SK-N-SH (cell line): Measurements from ENCODE around the gene CITED1. TPM values are rescaled to one million over a fixed set of nuclear protein-coding genes. Genes with fewer than 3 reads are reported as not detected.

Source experiments
- CTCF ChIA-PET: fragments of 300-600, 350-600 bp; formaldehyde crosslinking; extraction: SDS; loops from one replicate; lab custom pipeline; 2021; lab: Yijun Ruan, JAX
- POLR2A ChIA-PET: fragments of 350-600 bp; sonication (Branson Sonifier 250); formaldehyde crosslinking; extraction: SDS; loops from one replicate; lab custom pipeline; 2020; ENCODE audit warnings: antibody characterized with exemption, inconsistent platforms; lab: Yijun Ruan, JAX
- DNase-seq: peaks from one replicate; pipeline ENCODE4 v3.0.0; 2012
- H2AFZ ChIP-seq: fragments of 200-600 bp; sonication (generic); 2 replicates; pipeline ENCODE4 v1.8.1; 2016; ENCODE audit warnings: antibody characterized with exemption, mild to moderate bottlenecking, low read depth
- H3F3A ChIP-seq: fragments of 200-600 bp; sonication (generic); replicated peaks from 2 replicates; pipeline ENCODE3; 2016; ENCODE audit warnings: antibody characterized with exemption, mild to moderate bottlenecking; ENCODE audit not compliant: insufficient read depth
- H3K27ac ChIP-seq, 2 experiments: fragments of 200-500 bp in 1 of 2; fragments of 200-600 bp in 1 of 2; sonication (Bioruptor generic) in 1 of 2; sonication (generic), shearing (Covaris generic) in 1 of 2; 2 replicates each; pipeline versions ENCODE4 v1.5.1 to v1.6.1; 2014 to 2016; ENCODE audit warnings: low read depth in 2 of 2, inconsistent platforms in 1 of 2, low read length in 1 of 2, mild to moderate bottlenecking in 1 of 2, mixed read lengths in 1 of 2
- H3K27me3 ChIP-seq: fragments of 200-600 bp; sonication (generic), shearing (Covaris generic); 2 replicates; pipeline ENCODE4 v1.6.1; 2016; ENCODE audit warnings: mixed run types; ENCODE audit not compliant: insufficient read depth
- H3K36me3 ChIP-seq, 2 experiments: fragments of 200-500 bp in 1 of 2; fragments of 200-600 bp in 1 of 2; sonication (Bioruptor generic) in 1 of 2; sonication (generic) in 1 of 2; replicated peaks in 1 of 2; 2 replicates each; pipeline versions ENCODE3 to v1.5.1; 2014 to 2016; ENCODE audit warnings: low read length in 1 of 2, mild to moderate bottlenecking in 1 of 2; ENCODE audit not compliant: insufficient read depth in 2 of 2, control insufficient read depth in 1 of 2
- H3K4me1 ChIP-seq, 2 experiments: fragments of 200-500 bp in 1 of 2; fragments of 200-600 bp in 1 of 2; sonication (Bioruptor generic) in 1 of 2; sonication (generic), shearing (Covaris generic) in 1 of 2; 2 replicates each; pipeline versions ENCODE4 v1.5.1 to v1.6.1; 2014 to 2016; ENCODE audit warnings: low read depth in 1 of 2, low read length in 1 of 2, mixed run types in 1 of 2; ENCODE audit not compliant: insufficient read depth in 2 of 2, control insufficient read depth in 1 of 2
- H3K4me2 ChIP-seq: fragments of 200-600 bp; sonication (generic), shearing (Covaris generic); 2 replicates; pipeline ENCODE4 v1.6.1; 2017; ENCODE audit warnings: mixed run types
- H3K4me3 ChIP-seq, 2 experiments: fragments of 200-500 bp in 1 of 2; fragments of 200-600 bp in 1 of 2; sonication (Bioruptor generic) in 1 of 2; sonication (generic), shearing (Covaris generic) in 1 of 2; 2 replicates each; pipeline versions ENCODE4 v1.5.1 to v1.8.1; 2014 to 2016; ENCODE audit warnings: low read depth in 2 of 2, inconsistent platforms in 1 of 2, low read length in 1 of 2, mild to moderate bottlenecking in 1 of 2, mixed read lengths in 1 of 2, moderate library complexity in 1 of 2
- H3K79me2 ChIP-seq: fragments of 200-600 bp; sonication (generic); 2 replicates; pipeline ENCODE4 v1.8.1; 2017; ENCODE audit warnings: mild to moderate bottlenecking; ENCODE audit not compliant: insufficient read depth
- H3K9ac ChIP-seq: fragments of 200-600 bp; sonication (generic); 2 replicates; pipeline ENCODE4 v1.6.1; 2017; ENCODE audit warnings: mixed run types
- H3K9me2 ChIP-seq: fragments of 200-600 bp; sonication (generic); 2 replicates; pipeline ENCODE4 v1.6.1; 2017; ENCODE audit warnings: mixed run types
- H3K9me3 ChIP-seq: fragments of 200-600 bp; sonication (generic); 2 replicates; pipeline ENCODE4 v1.6.1; 2017; ENCODE audit warnings: mixed run types, mild to moderate bottlenecking, moderate library complexity
- H4K20me1 ChIP-seq: fragments of 200-600 bp; sonication (generic); 2 replicates; pipeline ENCODE4 v1.6.1; 2017; ENCODE audit warnings: mild to moderate bottlenecking, mixed run types; ENCODE audit not compliant: insufficient read depth
- CHD2 ChIP-seq: fragments of 150-350 bp; IDR thresholded peaks from 2 replicates; pipeline ENCODE4 v1.6.1; 2018; ENCODE audit warnings: low read length; ENCODE audit not compliant: partially characterized antibody
- EP300 ChIP-seq, 2 experiments: IDR thresholded peaks; 2 replicates each; pipeline versions ENCODE4 v1.4.0 to v1.6.1; 2012; ENCODE audit warnings: borderline replicate concordance in 1 of 2, low read depth in 1 of 2, low read length in 1 of 2
- FOSL2 ChIP-seq: IDR thresholded peaks from 2 replicates; pipeline ENCODE4 v1.4.0; 2012; ENCODE audit warnings: low read depth, mild to moderate bottlenecking, moderate library complexity, borderline replicate concordance
- FOXJ3 ChIP-seq: sonication (generic); formaldehyde crosslinking; IDR thresholded peaks from 2 replicates; pipeline ENCODE4 v1.5.1; 2020; ENCODE audit warnings: mild to moderate bottlenecking, missing genetic modification reagents
- FOXM1 ChIP-seq: IDR thresholded peaks from 2 replicates; pipeline ENCODE4 v1.4.0; 2012; ENCODE audit warnings: low read depth, mild to moderate bottlenecking
- IRF3 ChIP-seq: fragments of 150-350 bp; IDR thresholded peaks from 2 replicates; pipeline ENCODE4 v1.6.1; 2016; ENCODE audit warnings: mild to moderate bottlenecking, low read depth, low read length
- MEF2A ChIP-seq: IDR thresholded peaks from 2 replicates; pipeline ENCODE4 v1.4.0; 2012; ENCODE audit warnings: low read depth, borderline replicate concordance
- NFIC ChIP-seq: IDR thresholded peaks from 2 replicates; pipeline ENCODE4 v1.4.0; 2012; ENCODE audit warnings: borderline replicate concordance
- NRF1 ChIP-seq: IDR thresholded peaks from 2 replicates; pipeline ENCODE4 v1.6.1; 2012; ENCODE audit warnings: low read depth, mild to moderate bottlenecking, low read length
- RCOR1 ChIP-seq: fragments of 150-350 bp; IDR thresholded peaks from 2 replicates; pipeline ENCODE4 v1.6.1; 2017; ENCODE audit warnings: antibody characterized with exemption, low read length
- REST ChIP-seq: IDR thresholded peaks from 2 replicates; pipeline ENCODE4 v1.6.1; 2012; ENCODE audit warnings: mild to moderate bottlenecking, low read depth, low read length, moderate library complexity
- SIN3A ChIP-seq: IDR thresholded peaks from 2 replicates; pipeline ENCODE4 v1.6.1; 2012; ENCODE audit warnings: low read depth, mild to moderate bottlenecking, low read length, moderate library complexity, borderline replicate concordance
- SMC3 ChIP-seq: IDR thresholded peaks from 2 replicates; pipeline ENCODE4 v1.6.1; 2012; ENCODE audit warnings: low read depth, low read length, improper control_type of control experiment
- USF1 ChIP-seq: IDR thresholded peaks from 2 replicates; pipeline ENCODE4 v1.4.0; 2012; ENCODE audit warnings: low read depth, borderline replicate concordance
- YY1 ChIP-seq: IDR thresholded peaks from 2 replicates; pipeline ENCODE4 v1.4.0; 2012; ENCODE audit warnings: low read depth, mild to moderate bottlenecking
- WGBS: methylation state at CpG from one replicate; pipeline ENCODE4 v1.1.6; 2017; ENCODE audit warnings: low lambda C conversion rate; 5-methylcytosine and 5-hydroxymethylcytosine counted together
- polyA plus RNA-seq, 3 experiments: library from polyadenylated mRNA; depleted of rRNA; stranded (reverse); fragments of >200 nt; gene quantifications; 2 replicates each; pipeline ENCODE4 v1.2.3, GENCODE V29; 2012

CITED1 gene
- polyA plus RNA-seq, 1 of the 3 experiments (the other 2 are of a cell fraction), result 0.44 TPM

- 92% methylated on average over 4 of the region's 4 CpGs for WGBS
- POLR2A ChIA-PET, result no interaction called here
- CTCF ChIA-PET, result interaction anchor here (1.2 to 1.5 kb wide), 2 partner anchors 17 kb away, joined by 3 read pairs; no protein-coding TSS in a partner anchor
Observed at GRCh38 chrX:72260448-72260847, 45.3 kb downstream of the CITED1 start.

More at GRCh38 chrX:72260448-72260847, 45.3 kb downstream of the CITED1 start:
- Histone ChIP-seq H3K9me3 (no peaks in the 10 kb centered on the region), H2AFZ (no peak overlapping the region), H3K9me2 (no peaks in the 10 kb centered on the region), H3K36me3 (no peaks in the 10 kb centered on the region), H3K9ac (no peak overlapping the region), H3K4me3 (no peak overlapping the region), H4K20me1 (no peaks in the 10 kb centered on the region), H3K27me3 (no peaks in the 10 kb centered on the region), H3K27ac (no peak overlapping the region), H3K4me1 (no peaks in the 10 kb centered on the region), H3K79me2 (no peaks in the 10 kb centered on the region), H3K4me2 (no peak overlapping the region), H3F3A (peaks cover 2% of the 10 kb centered on the region)
- TF ChIP-seq SIN3A, result no peak
- TF ChIP-seq EP300 (IDR thresholded peaks at IDR 0.05; ENCODE audit: borderline replicate concordance in 1 of 2, low read depth in 1 of 2, low read length in 1 of 2), result no peak
- no peak for TF ChIP-seq SMC3
- no peak for TF ChIP-seq IRF3
- TF ChIP-seq CHD2, result no peak
- no peak for TF ChIP-seq USF1
- TF ChIP-seq FOXJ3 (CRISPR knock-in tag), result no peak
- TF ChIP-seq NRF1, result no peak
- no peak for TF ChIP-seq FOXM1
- no peak for TF ChIP-seq REST
- no peak for TF ChIP-seq NFIC
- no peak for TF ChIP-seq FOSL2
- no peak for TF ChIP-seq YY1
- TF ChIP-seq MEF2A, result no peak
- TF ChIP-seq RCOR1, result no peak
- no peak for DNase-seq
